Hematopoietic multipotent progenitor cell treated with erythropoietin and hydrocortisone succinate and interleukin-3 and kit ligand, for 6 days (in vitro differentiated cells): ENCODE results near the gene BRPF3.

Experiments used
- DNase-seq: peaks from one replicate; pipeline ENCODE4 v3.0.0-alpha.2; 2015

The BRPF3 gene

GRCh38 chr6:36235309-36235708, 38.8 kb downstream of the BRPF3 start:
- peak; percentile 42 for DNase-seq

GRCh38 chr6:36235862-36236261, 39.3 kb downstream of the BRPF3 start:
- DNase-seq, result no peak

- no peak for DNase-seq
Measured at GRCh38 chr6:36239774-36240173, 43.2 kb downstream of the BRPF3 start.

GRCh38 chr6:36241728-36242127, 45.2 kb downstream of the BRPF3 start:
- DNase-seq, result peak; percentile 75

GRCh38 chr6:36242161-36242560, 45.6 kb downstream of the BRPF3 start:
- DNase-seq, result no peak

GRCh38 chr6:36242626-36243025, 46.1 kb downstream of the BRPF3 start:
- DNase-seq, result no peak

GRCh38 chr6:36243562-36244212, 47.1 kb downstream of the BRPF3 start:
- DNase-seq, result no peak

- DNase-seq, result no peak
Measured at GRCh38 chr6:36244641-36245280, 48.2 kb downstream of the BRPF3 start.

GRCh38 chr6:36245572-36246061, 49.1 kb downstream of the BRPF3 start:
- DNase-seq, result peak; percentile 52

- DNase-seq, result peak; percentile 45
Measured at GRCh38 chr6:36246506-36247268, 50.1 kb downstream of the BRPF3 start.

GRCh38 chr6:36247693-36248092, 51.1 kb downstream of the BRPF3 start:
- DNase-seq, result no peak

- DNase-seq, result no peak
Measured at GRCh38 chr6:36248980-36249379, 52.4 kb downstream of the BRPF3 start.

- no peak for DNase-seq
Measured at GRCh38 chr6:36249536-36249935, 53.0 kb downstream of the BRPF3 start.

- no peak for DNase-seq
Measured at GRCh38 chr6:36252005-36252404, 55.5 kb downstream of the BRPF3 start.

- peak; percentile 84 for DNase-seq
Measured at GRCh38 chr6:36263390-36264000, 67.0 kb downstream of the BRPF3 start.

GRCh38 chr6:36265744-36266143, 69.2 kb downstream of the BRPF3 start:
- no peak for DNase-seq

- DNase-seq, result no peak
Measured at GRCh38 chr6:36266913-36267644, 70.5 kb downstream of the BRPF3 start.

GRCh38 chr6:36267731-36268477, 71.4 kb downstream of the BRPF3 start:
- no peak for DNase-seq

GRCh38 chr6:36268478-36269275, 72.1 kb downstream of the BRPF3 start:
- DNase-seq, result no peak

- peak; percentile 36 for DNase-seq
Measured at GRCh38 chr6:36269834-36270705, 73.5 kb downstream of the BRPF3 start, which contains the start of gene PNPLA1. Gene PNPLA1, plus strand, starts transcription at chr6:36270060. Its CDS starts 400 bp downstream, at chr6:36270460.
